CD4-positive, alpha-beta T cell treated with Interleukin-12 subunit alpha and Interleukin-12 subunit beta, for 1 hour (primary cell): ENCODE measurements around the gene SAMD3.
"Not testable (repeated sequence)": the region's sequence is repeated elsewhere in the genome, so short reads cannot be mapped to it uniquely, and the experiment has no call there.

Experiments
- DNase-seq: peaks from one replicate; pipeline ENCODE4 v3.0.0-alpha.2; 2020

SAMD3 gene

GRCh38 chr6:130207979-130208649 is 14.6 kb downstream of the SAMD3 start:
- DNase-seq: no peak

- DNase-seq: no peak
Observed at GRCh38 chr6:130206479-130206878, 16.3 kb downstream of the SAMD3 start.

- no peak for DNase-seq
Observed at GRCh38 chr6:130204322-130204721, 18.4 kb downstream of the SAMD3 start.

GRCh38 chr6:130203370-130203769 is 19.4 kb downstream of the SAMD3 start:
- no peak for DNase-seq

- DNase-seq: no peak
Observed at GRCh38 chr6:130202782-130203181, 20.0 kb downstream of the SAMD3 start.

GRCh38 chr6:130200020-130200419 is 22.7 kb downstream of the SAMD3 start:
- DNase-seq: no peak

- no peak for DNase-seq
Observed at GRCh38 chr6:130198483-130199035, 24.2 kb downstream of the SAMD3 start.

- not testable (repeated sequence) for DNase-seq
Observed at GRCh38 chr6:130197816-130198482, 24.8 kb downstream of the SAMD3 start.

GRCh38 chr6:130194434-130194833 is 28.3 kb downstream of the SAMD3 start:
- not testable (repeated sequence) for DNase-seq

- no peak for DNase-seq
Observed at GRCh38 chr6:130190701-130191690, 31.8 kb downstream of the SAMD3 start.

GRCh38 chr6:130189531-130190397 is 33.0 kb downstream of the SAMD3 start:
- DNase-seq: no peak

GRCh38 chr6:130188207-130188899 is 34.4 kb downstream of the SAMD3 start:
- no peak for DNase-seq

- DNase-seq: no peak
Observed at GRCh38 chr6:130187335-130188206, 35.2 kb downstream of the SAMD3 start.

GRCh38 chr6:130185658-130186057 is 37.1 kb downstream of the SAMD3 start:
- no peak for DNase-seq

- DNase-seq: peak; percentile 60
Observed at GRCh38 chr6:130183271-130184222, 39.2 kb downstream of the SAMD3 start.

GRCh38 chr6:130182466-130182865 is 40.3 kb downstream of the SAMD3 start:
- DNase-seq: no peak

GRCh38 chr6:130178692-130179091 is 44.1 kb downstream of the SAMD3 start:
- no peak for DNase-seq

- no peak for DNase-seq
Observed at GRCh38 chr6:130176378-130176777, 46.4 kb downstream of the SAMD3 start.

GRCh38 chr6:130173377-130174004 is 49.3 kb downstream of the SAMD3 start:
- DNase-seq: not testable (repeated sequence)
